ENCODE data around the gene RERE. TPM values are rescaled to one million over a fixed set of nuclear protein-coding genes. Genes with fewer than 3 reads are reported as not detected.

RERE gene
- total and polyA plus RNA-seq, 2 donors (not counting 3 experiments of a cell fraction or from before 2014, with no cell fraction given) = 14.1 to 113 TPM

GRCh38 chr1:8791819-8792218 lies 25.6 kb downstream of the RERE start:
- no peaks in the 10 kb centered on the region for H3K4me1 ChIP-seq (ENCODE audit: control insufficient read depth, extremely low read depth, insufficient read depth, low read length)
- dilution Hi-C loops (cut with MboI; ENCODE audit: extremely low pct_ligation_motif_present, low sequenced_read_pairs) (no loop called here), intact Hi-C loops (cut with micrococcal nuclease) (no loop called here)
- DNase-seq (ENCODE audit: low read depth, low spot score) (no peak), FAIRE-seq (peak; percentile 12)
- H2AFZ ChIP-seq (ENCODE audit: low read depth, low read length) = no peak overlapping the region
- no peaks in the 10 kb centered on the region for H3K9me3 ChIP-seq (replicated peaks; ENCODE audit: control insufficient read depth, insufficient read depth, low read length)
- H3K9me1 ChIP-seq (replicated peaks; ENCODE audit: control insufficient read depth, extremely low read depth, insufficient read depth, low read length) = no peaks in the 10 kb centered on the region
- H3K36me3 ChIP-seq (ENCODE audit: control insufficient read depth in 2 of 2, extremely low read depth in 1 of 2, insufficient read depth in 2 of 2, low read length in 2 of 2) = no peaks in the 10 kb centered on the region
- no peak overlapping the region for H3K27ac ChIP-seq (ENCODE audit: insufficient read depth, low read depth, low read length)
- CTCF ChIA-PET = interaction anchor here (1.6 to 4.2 kb wide), 3 partner anchors 10 to 57 kb away, joined by 3 to 16 read pairs (median 7); no protein-coding TSS in a partner anchor
- no peak overlapping the region for H3K4me3 ChIP-seq (replicated peaks in 1 of 3; ENCODE audit: insufficient read depth in 1 of 3, low read depth in 1 of 3, low read length in 3 of 3)
- no peak overlapping the region for H3K9ac ChIP-seq (replicated peaks; ENCODE audit: extremely low read depth, insufficient read depth, low read length)
- no peaks in the 10 kb centered on the region for H4K20me1 ChIP-seq (replicated peaks; ENCODE audit: control insufficient read depth, extremely low read depth, insufficient read depth, low read length)
- peaks cover 2% of the 10 kb centered on the region for H3K79me2 ChIP-seq (ENCODE audit: control insufficient read depth, insufficient read depth, low read length)
- no TSS peak for BruUV-seq (replicated peaks)
- TF ChIP-seq POLR2A (IDR thresholded peaks at IDR 0.05; ENCODE audit: low read depth, low read length) (no peak), POLR2AphosphoS5 (IDR thresholded peaks at IDR 0.05; ENCODE audit: insufficient read depth, low read depth, low read length) (no peak), GATA2 (IDR thresholded peaks at IDR 0.05; ENCODE audit: insufficient read depth, insufficient read length, low read depth, low read length) (no peak), EZH2 (IDR thresholded peaks at IDR 0.05; ENCODE audit: borderline replicate concordance, low read depth, low read length, severe bottlenecking) (no peak), MAX (IDR thresholded peaks at IDR 0.05; ENCODE audit: insufficient read depth, insufficient read length) (no peak), MYC (IDR thresholded peaks at IDR 0.05; ENCODE audit: low read depth, low read length) (no peak), FOS (IDR thresholded peaks at IDR 0.05; ENCODE audit: borderline replicate concordance, insufficient read depth, low read length) (no peak), JUN (IDR thresholded peaks at IDR 0.05; ENCODE audit: borderline replicate concordance, insufficient read depth, insufficient read length, low read depth) (no peak), CTCF (IDR thresholded peaks at IDR 0.05; ENCODE audit: extremely low read depth in 1 of 2, insufficient read depth in 1 of 2, low read depth in 1 of 2, low read length in 2 of 2) (no peak)
- POLR2A ChIA-PET = interaction anchor here (0.6 kb wide), 1 partner anchor 13 kb away, joined by 5 read pairs; no protein-coding TSS in a partner anchor
- H3K27me3 ChIP-seq (ENCODE audit: control insufficient read depth in 2 of 2, insufficient read depth in 2 of 2, low read length in 2 of 2) = no peaks in the 10 kb centered on the region
- no peak overlapping the region for H3K4me2 ChIP-seq (ENCODE audit: insufficient read depth, low read length)
